Adrenal gland (tissue), 12 donors: Measurements from ENCODE around the gene IPO13. TPM values are rescaled to one million over a fixed set of nuclear protein-coding genes. Genes with fewer than 3 reads are reported as not detected.

Experiments used
- DNase-seq, 7 donors: peaks; one replicate each; pipeline ENCODE4 v3.0.0-alpha.2; 2019 to 2020
- H3K27ac ChIP-seq, 5 donors: fragments of 200-600 bp; sonication (generic) in 4 of 5; 1 replicate in 3 of 5; 2 replicates in 2 of 5; pipeline versions ENCODE4 v1.5.1 to v1.8.0; 2016 to 2020; ENCODE audit warnings: mild to moderate bottlenecking in 1 of 5
- H3K27me3 ChIP-seq: fragments of 200-600 bp; 2 replicates; pipeline ENCODE4 v1.8.0; 2021
- H3K36me3 ChIP-seq, 2 donors: fragments of 200-600 bp; replicated peaks in 1 of 2; 1 replicate in 1 of 2; 2 replicates in 1 of 2; pipeline versions ENCODE4 v1.5.1 to v1.8.0; 2018 to 2022
- H3K4me1 ChIP-seq, 2 donors: fragments of 200-600 bp; replicated peaks in 1 of 2; 1 replicate in 1 of 2; 2 replicates in 1 of 2; pipeline versions ENCODE4 v1.5.1 to v1.8.0; 2018 to 2021
- H3K4me3 ChIP-seq, 4 donors: fragments of 200-600 bp; sonication (generic) in 3 of 4; one replicate each; pipeline ENCODE4 v1.5.1; 2016 to 2018
- H3K9me3 ChIP-seq, 3 donors: fragments of 200-600 bp; sonication (generic) in 1 of 3; replicated peaks in 1 of 3; 1 replicate in 2 of 3; 2 replicates in 1 of 3; pipeline versions ENCODE4 v1.5.1 to v1.8.0; 2016 to 2021
- POLR2A ChIP-seq, 2 donors: fragments of 450-650 bp; IDR thresholded peaks; one replicate each; pipeline ENCODE4 v1.6.1; 2017; ENCODE audit warnings: antibody characterized with exemption in 2 of 2, mild to moderate bottlenecking in 2 of 2, moderate library complexity in 1 of 2
- WGBS, 4 donors: extraction: QIAGEN DNeasy Blood & Tissue Kit in 2 of 4; methylation state at CpG; one replicate each; pipeline versions ENCODE4 v1.1.5 to v1.1.7; 2013 to 2017; 5-methylcytosine and 5-hydroxymethylcytosine counted together
- intact Hi-C, 2 donors: fragments of 100-400 bp; cut with DNase I; formaldehyde crosslinking; loops; one replicate each; pipeline versions ENCODE4 v1.14.1 to v1.15.0; 2022 to 2023
- polyA plus RNA-seq, 3 donors: library from polyadenylated mRNA; stranded (reverse); fragments of 200-250 nt in 2 of 3; fragments of 350-450 nt in 1 of 3; fragmentation: Illumina TruSeq in 1 of 3; extraction: RNeasy Lipid Tissue Mini Kit (QIAGEN cat#74804) in 1 of 3; gene quantifications; one replicate each; pipeline ENCODE4 v1.2.3, GENCODE V29; 2013 to 2014
- total RNA-seq, 9 donors: library from RNA; depleted of rRNA in 4 of 9; stranded (reverse); fragments of >200 nt in 4 of 9; fragments of 120-200 nt in 1 of 9; fragmentation: NEBNext Ultra II Directional in 1 of 9; extraction: Animal tissue kit (Norgen Biotek cat#: 25700) in 1 of 9; gene quantifications; one replicate each; pipeline versions ENCODE4 v1.1.0 to v1.2.4, GENCODE V29; 2013 to 2023
- TF ChIP-seq, protein P1 (sequence below), 6 experiments: fragments of 450-650 bp in 4 of 6; fragments of 200-600 bp in 2 of 6; sonication (generic) in 1 of 6; IDR thresholded peaks; 1 replicate in 5 of 6; 2 replicates in 1 of 6; pipeline versions ENCODE4 v1.5.1 to v1.8.0; 2016 to 2021; ENCODE audit warnings: antibody characterized with exemption in 6 of 6, mild to moderate bottlenecking in 2 of 6, moderate library complexity in 1 of 6
- donor health status: healthy with polysubstance abuse.
- donor health status: Bipolar disorder and iron deficiency.
- donor health status: DM: yes; HTN: yes; CAD: no.
- donor health status: DM: no; HTN: no; CAD: no.
- donor health status: DM: no; HTN: no; CAD: no.
- donor health status: DM: yes; HTN: yes; CAD: no.

The IPO13 gene
- total and polyA plus RNA-seq, 12 donors, result 32.2 to 78.1 (median 37.8) TPM

DNA sequence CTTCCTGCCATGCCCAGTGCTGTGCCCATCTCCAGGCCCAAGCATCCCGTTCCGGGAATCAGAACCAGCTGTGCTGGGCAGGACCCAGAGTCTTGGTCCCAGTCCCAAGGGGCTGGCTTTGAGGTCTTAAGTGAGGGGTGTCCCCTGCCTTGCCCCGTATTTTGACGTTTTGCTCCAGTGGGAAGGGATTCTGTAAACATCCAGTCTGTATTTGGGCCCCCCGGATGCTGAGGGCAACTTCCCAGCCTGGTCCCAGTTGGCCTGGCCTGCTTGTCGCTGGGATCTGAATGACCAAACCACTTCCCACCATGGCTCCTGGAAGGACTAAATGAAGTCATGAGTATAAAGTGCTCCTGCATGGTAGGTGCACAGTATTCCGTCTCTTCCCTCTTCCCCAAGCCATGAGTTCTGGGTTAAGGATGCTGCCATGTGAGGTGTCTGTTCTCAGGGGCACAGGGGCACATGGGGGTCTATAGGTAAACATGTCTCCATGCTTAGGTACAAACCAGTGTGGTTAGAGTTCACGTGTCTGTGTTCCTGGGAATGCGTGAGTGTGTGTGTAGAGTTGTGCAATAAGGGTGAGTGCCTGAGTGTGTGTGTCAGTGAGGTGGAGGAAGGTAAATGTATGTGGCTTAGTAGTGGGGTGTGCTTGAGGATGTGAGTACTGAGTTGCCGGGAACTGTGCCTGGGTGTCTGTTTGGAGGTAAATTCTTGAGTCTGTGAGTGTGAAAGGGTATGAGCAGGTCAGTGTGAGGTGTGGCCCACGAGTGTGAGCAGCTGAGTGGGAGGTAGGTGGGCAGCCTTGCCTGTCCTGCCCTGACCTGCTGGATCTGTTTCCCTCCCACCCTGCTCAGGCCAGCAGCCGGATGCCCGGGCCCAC is 33.7 kb downstream of the IPO13 start:
- H3K4me1 ChIP-seq, result peaks cover 18 to 39% of the 10 kb centered on the region in 2 donors
- 72 to 84% (median 77%) methylated on average over 9 to 13 of the region's 13 CpGs for WGBS, 4 donors
- DNase-seq, result no peak
- TF ChIP-seq POLR2A (IDR thresholded peaks at IDR 0.05), result no peak
- TF ChIP-seq, protein P1, sequence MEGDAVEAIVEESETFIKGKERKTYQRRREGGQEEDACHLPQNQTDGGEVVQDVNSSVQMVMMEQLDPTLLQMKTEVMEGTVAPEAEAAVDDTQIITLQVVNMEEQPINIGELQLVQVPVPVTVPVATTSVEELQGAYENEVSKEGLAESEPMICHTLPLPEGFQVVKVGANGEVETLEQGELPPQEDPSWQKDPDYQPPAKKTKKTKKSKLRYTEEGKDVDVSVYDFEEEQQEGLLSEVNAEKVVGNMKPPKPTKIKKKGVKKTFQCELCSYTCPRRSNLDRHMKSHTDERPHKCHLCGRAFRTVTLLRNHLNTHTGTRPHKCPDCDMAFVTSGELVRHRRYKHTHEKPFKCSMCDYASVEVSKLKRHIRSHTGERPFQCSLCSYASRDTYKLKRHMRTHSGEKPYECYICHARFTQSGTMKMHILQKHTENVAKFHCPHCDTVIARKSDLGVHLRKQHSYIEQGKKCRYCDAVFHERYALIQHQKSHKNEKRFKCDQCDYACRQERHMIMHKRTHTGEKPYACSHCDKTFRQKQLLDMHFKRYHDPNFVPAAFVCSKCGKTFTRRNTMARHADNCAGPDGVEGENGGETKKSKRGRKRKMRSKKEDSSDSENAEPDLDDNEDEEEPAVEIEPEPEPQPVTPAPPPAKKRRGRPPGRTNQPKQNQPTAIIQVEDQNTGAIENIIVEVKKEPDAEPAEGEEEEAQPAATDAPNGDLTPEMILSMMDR (IDR thresholded peaks at IDR 0.05), result no peak
- intact Hi-C loops, result no loop called here
- peak overlapping the region in 1 of 5 donors; percentile 26 for H3K27ac ChIP-seq
- H3K4me3 ChIP-seq, result peak overlapping the region in 1 of 4 donors; percentile 88
- no peaks in the 10 kb centered on the region for H3K27me3 ChIP-seq
- peaks cover 0 to 20% of the 10 kb centered on the region in 2 donors for H3K36me3 ChIP-seq
- H3K9me3 ChIP-seq, result no peaks in the 10 kb centered on the region

- Histone ChIP-seq H3K4me3 (no peak overlapping the region), H3K36me3 (peaks cover 0 to 18% of the 10 kb centered on the region in 2 donors), H3K4me1 (peaks cover 12 to 33% of the 10 kb centered on the region in 2 donors), H3K27ac (no peak overlapping the region), H3K27me3 (no peaks in the 10 kb centered on the region), H3K9me3 (no peaks in the 10 kb centered on the region)
- DNase-seq, result peak in 1 of 7 donors; percentile 70
- 77 to 97% (median 96%) methylated on average over 11 to 20 of the region's 20 CpGs for WGBS, 4 donors
- intact Hi-C loops, result no loop called here
- TF ChIP-seq, protein P1 (IDR thresholded peaks at IDR 0.05), result no peak
- TF ChIP-seq POLR2A (IDR thresholded peaks at IDR 0.05), result no peak
Measured at GRCh38 chr1:43981135-43981491, 34.4 kb downstream of the IPO13 start.

DNA sequence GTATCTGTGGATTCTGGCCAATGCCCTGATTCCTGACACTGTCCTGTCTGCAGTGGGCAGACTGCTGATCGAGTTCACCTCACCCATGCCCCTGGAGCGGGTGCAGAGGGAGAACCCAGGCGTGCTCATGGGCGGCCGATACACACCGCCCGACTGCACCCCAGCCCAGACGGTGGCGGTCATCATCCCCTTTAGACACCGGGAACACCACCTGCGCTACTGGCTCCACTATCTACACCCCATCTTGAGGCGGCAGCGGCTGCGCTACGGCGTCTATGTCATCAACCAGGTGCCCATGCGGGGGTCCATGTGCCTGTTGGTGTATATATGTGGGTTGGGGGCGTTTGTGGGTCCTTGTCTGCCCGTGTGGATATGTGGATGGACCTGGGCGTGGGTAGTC is 34.9 kb downstream of the IPO13 start:
- intact Hi-C loops, result no loop called here
- peak in 1 of 7 donors; percentile 15 for DNase-seq
- no peaks in the 10 kb centered on the region for H3K27me3 ChIP-seq
- peaks cover 0 to 13% of the 10 kb centered on the region in 2 donors for H3K36me3 ChIP-seq
- H3K4me1 ChIP-seq, result peaks cover 7 to 27% of the 10 kb centered on the region in 2 donors
- H3K9me3 ChIP-seq, result no peaks in the 10 kb centered on the region
- no peak overlapping the region for H3K27ac ChIP-seq
- TF ChIP-seq POLR2A (IDR thresholded peaks at IDR 0.05), result no peak
- TF ChIP-seq, protein P1 (IDR thresholded peaks at IDR 0.05), result no peak
- H3K4me3 ChIP-seq, result no peak overlapping the region
- WGBS, 4 donors, result 94 to 97% (median 96%) methylated on average over 8 to 20 of the region's 20 CpGs

DNA sequence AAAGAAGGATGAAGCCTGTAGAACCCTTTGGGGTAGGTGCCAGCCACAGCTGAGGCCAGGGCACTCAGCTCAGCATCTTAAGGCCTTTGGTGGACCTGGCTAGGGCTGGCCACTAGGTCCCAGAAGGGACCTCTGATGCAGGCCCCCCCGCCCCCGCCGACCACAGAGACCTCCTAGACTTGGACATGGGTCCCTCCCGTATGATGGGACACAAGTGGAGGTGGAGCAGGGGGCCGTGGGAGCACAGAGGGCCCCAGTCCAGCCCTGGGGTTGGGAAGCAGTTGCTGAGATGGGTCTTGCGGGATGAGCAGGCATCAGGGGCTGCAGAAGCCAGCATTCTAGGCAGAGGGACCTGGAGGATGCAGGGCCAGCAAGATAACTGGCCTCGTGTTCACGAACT is 35.5 kb downstream of the IPO13 start:
- TF ChIP-seq, protein P1 (IDR thresholded peaks at IDR 0.05), result no peak
- no peak for TF ChIP-seq POLR2A (IDR thresholded peaks at IDR 0.05)
- no peaks in the 10 kb centered on the region for H3K27me3 ChIP-seq
- H3K36me3 ChIP-seq, result peaks cover 0 to 7% of the 10 kb centered on the region in 2 donors
- intact Hi-C loops, result no loop called here
- H3K27ac ChIP-seq, result no peak overlapping the region
- no peak overlapping the region for H3K4me3 ChIP-seq
- WGBS, 4 donors, result 90 to 97% (median 94%) methylated on average over 2 to 8 of the region's 8 CpGs
- H3K9me3 ChIP-seq, result no peaks in the 10 kb centered on the region
- DNase-seq, result no peak
- H3K4me1 ChIP-seq, result peaks cover 7 to 21% of the 10 kb centered on the region in 2 donors
